ENCODE measurements around the gene LIPC.

The LIPC gene

GRCh38 chr15:58440922-58441321, 9.1 kb downstream of the LIPC start:
- in situ Hi-C loops (cut with MboI; ENCODE audit: low sequenced_read_pairs, unreplicated experiment): no loop called here
- no peak for DNase-seq (ENCODE audit: low spot score)
- TF ChIP-seq, protein P1, sequence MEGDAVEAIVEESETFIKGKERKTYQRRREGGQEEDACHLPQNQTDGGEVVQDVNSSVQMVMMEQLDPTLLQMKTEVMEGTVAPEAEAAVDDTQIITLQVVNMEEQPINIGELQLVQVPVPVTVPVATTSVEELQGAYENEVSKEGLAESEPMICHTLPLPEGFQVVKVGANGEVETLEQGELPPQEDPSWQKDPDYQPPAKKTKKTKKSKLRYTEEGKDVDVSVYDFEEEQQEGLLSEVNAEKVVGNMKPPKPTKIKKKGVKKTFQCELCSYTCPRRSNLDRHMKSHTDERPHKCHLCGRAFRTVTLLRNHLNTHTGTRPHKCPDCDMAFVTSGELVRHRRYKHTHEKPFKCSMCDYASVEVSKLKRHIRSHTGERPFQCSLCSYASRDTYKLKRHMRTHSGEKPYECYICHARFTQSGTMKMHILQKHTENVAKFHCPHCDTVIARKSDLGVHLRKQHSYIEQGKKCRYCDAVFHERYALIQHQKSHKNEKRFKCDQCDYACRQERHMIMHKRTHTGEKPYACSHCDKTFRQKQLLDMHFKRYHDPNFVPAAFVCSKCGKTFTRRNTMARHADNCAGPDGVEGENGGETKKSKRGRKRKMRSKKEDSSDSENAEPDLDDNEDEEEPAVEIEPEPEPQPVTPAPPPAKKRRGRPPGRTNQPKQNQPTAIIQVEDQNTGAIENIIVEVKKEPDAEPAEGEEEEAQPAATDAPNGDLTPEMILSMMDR (IDR thresholded peaks at IDR 0.05; ENCODE audit: borderline replicate concordance, control extremely low read depth, extremely low read depth, insufficient read depth, missing control alignments): no peak

- in situ Hi-C loops (cut with MboI; ENCODE audit: low sequenced_read_pairs, unreplicated experiment): no loop called here
- TF ChIP-seq, protein P1 (IDR thresholded peaks at IDR 0.05; ENCODE audit: borderline replicate concordance, control extremely low read depth, extremely low read depth, insufficient read depth, missing control alignments): no peak
- no peak for DNase-seq (ENCODE audit: low spot score)
Measured at GRCh38 chr15:58441376-58442070, 9.7 kb downstream of the LIPC start.

GRCh38 chr15:58442122-58442521, 10.3 kb downstream of the LIPC start:
- in situ Hi-C loops (cut with MboI; ENCODE audit: low sequenced_read_pairs, unreplicated experiment): no loop called here
- no peak for DNase-seq (ENCODE audit: low spot score)
- TF ChIP-seq, protein P1 (IDR thresholded peaks at IDR 0.05; ENCODE audit: borderline replicate concordance, control extremely low read depth, extremely low read depth, insufficient read depth, missing control alignments): no peak

DNA sequence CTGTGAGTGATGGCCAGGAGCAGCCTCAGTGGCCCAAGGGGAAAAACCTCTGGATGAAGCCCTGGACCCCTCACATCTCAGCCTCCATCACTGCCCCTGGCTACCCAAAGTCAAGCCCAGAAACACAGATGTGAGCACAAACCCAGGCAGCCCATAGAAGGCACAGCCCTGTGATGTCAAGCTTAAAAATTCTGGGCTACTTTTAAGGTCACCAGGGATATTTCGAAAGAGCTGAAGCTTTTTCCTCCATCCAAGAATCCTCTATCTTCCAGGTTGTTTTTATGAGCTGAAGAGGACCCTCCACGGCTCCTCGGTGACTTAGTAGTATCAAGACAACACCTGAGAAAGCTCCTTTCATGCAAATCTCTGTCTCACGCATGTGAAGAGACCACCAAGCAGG, 11.5 kb downstream of the LIPC start:
- DNase-seq (ENCODE audit: low spot score): no peak
- in situ Hi-C loops (cut with MboI; ENCODE audit: low sequenced_read_pairs, unreplicated experiment): no loop called here
- TF ChIP-seq, protein P1 (IDR thresholded peaks at IDR 0.05; ENCODE audit: borderline replicate concordance, control extremely low read depth, extremely low read depth, insufficient read depth, missing control alignments): no peak

- DNase-seq (ENCODE audit: low spot score): no peak
Measured at GRCh38 chr15:58444056-58444455, 12.3 kb downstream of the LIPC start.

DNA sequence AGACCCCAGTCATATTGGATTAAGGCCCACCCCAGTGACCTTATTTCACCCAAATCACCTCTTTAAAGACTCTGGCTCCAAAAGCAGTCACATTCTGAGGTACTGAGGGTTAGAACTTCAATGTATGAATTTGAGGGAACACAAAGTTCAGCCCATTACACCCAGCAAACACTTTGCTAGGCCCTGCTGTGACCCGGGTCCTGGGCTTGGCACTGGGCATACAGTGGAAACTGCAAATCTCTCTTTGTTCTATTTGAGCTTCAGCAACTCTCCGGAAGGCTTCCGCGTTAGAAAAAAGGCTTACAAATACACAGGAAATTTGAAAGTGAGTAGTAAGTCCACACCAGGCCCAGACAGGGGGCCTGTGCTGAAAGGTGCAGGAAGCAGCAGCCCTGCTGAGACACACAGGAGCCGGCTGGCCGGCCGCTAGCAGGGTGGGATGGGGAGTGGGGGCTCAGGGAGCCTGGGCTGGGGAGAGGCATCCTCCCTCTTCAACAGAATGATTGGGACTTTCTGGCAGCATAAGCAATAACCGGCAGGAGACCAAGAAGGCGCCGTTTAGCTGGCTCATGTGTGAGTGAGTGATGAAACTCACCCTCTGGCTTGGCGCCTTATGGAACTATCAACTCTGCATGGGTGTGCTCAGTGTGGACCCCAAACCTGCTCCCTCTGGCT, 13.0 kb downstream of the LIPC start:
- no peak for DNase-seq (ENCODE audit: low spot score)
- in situ Hi-C loops (cut with MboI; ENCODE audit: low sequenced_read_pairs, unreplicated experiment): no loop called here
- TF ChIP-seq, protein P1 (IDR thresholded peaks at IDR 0.05; ENCODE audit: borderline replicate concordance, control extremely low read depth, extremely low read depth, insufficient read depth, missing control alignments): no peak

More at GRCh38 chr15:58444056-58444455, 12.3 kb downstream of the LIPC start:
- in situ Hi-C loops (cut with MboI; ENCODE audit: low sequenced_read_pairs, unreplicated experiment): no loop called here
- TF ChIP-seq, protein P1 (IDR thresholded peaks at IDR 0.05; ENCODE audit: borderline replicate concordance, control extremely low read depth, extremely low read depth, insufficient read depth, missing control alignments): no peak

All from GM13976 (cell line).